ENCODE results near the gene THSD4. TPM values are rescaled to one million over a fixed set of nuclear protein-coding genes. Genes with fewer than 3 reads are reported as not detected.
A peak's percentile ranks its signal among the peaks of the same experiment; 100 is the strongest.
"Not testable (repeated sequence)": the region's sequence is repeated elsewhere in the genome, so short reads cannot be mapped to it uniquely, and the experiment has no call there.

Gene THSD4
- total RNA-seq, 1 donor from 2014 or later = 21.1 TPM

- intact Hi-C loops (cut with DNase I) = no loop called here
- ATAC-seq = no peak
- no peak for DNase-seq (ENCODE audit: low spot score)
Observed at GRCh38 chr15:71117714-71118305, 2.5 kb downstream of the THSD4 start.

GRCh38 chr15:71118345-71118744, 3.1 kb downstream of the THSD4 start:
- intact Hi-C loops (cut with DNase I) = no loop called here
- DNase-seq (ENCODE audit: low spot score) (no peak), ATAC-seq (no peak)

- intact Hi-C loops (cut with DNase I) = no loop called here
- ATAC-seq (no peak), DNase-seq (ENCODE audit: low spot score) (no peak)
Observed at GRCh38 chr15:71118881-71119632, 3.8 kb downstream of the THSD4 start.

- DNase-seq (ENCODE audit: low spot score) (no peak), ATAC-seq (no peak)
- intact Hi-C loops (cut with DNase I) = no loop called here
Observed at GRCh38 chr15:71120428-71120944, 5.2 kb downstream of the THSD4 start.

GRCh38 chr15:71121442-71121841, 6.2 kb downstream of the THSD4 start:
- ATAC-seq (no peak), DNase-seq (ENCODE audit: low spot score) (no peak)
- intact Hi-C loops (cut with DNase I) = no loop called here

GRCh38 chr15:71124937-71125790, 9.9 kb downstream of the THSD4 start:
- intact Hi-C loops (cut with DNase I) = no loop called here
- ATAC-seq (peak; percentile 55), DNase-seq (ENCODE audit: low spot score) (no peak)

GRCh38 chr15:71125831-71126450, 10.7 kb downstream of the THSD4 start:
- DNase-seq (ENCODE audit: low spot score) = no peak
- intact Hi-C loops (cut with DNase I) = no loop called here
- ATAC-seq = no peak

GRCh38 chr15:71127083-71127482, 11.8 kb downstream of the THSD4 start:
- intact Hi-C loops (cut with DNase I) = no loop called here
- DNase-seq (ENCODE audit: low spot score) (no peak), ATAC-seq (no peak)

- DNase-seq (ENCODE audit: low spot score); intact Hi-C loops (cut with DNase I); ATAC-seq: not testable (repeated sequence)
Observed at GRCh38 chr15:71128159-71128558, 12.9 kb downstream of the THSD4 start.

- intact Hi-C loops (cut with DNase I) = no loop called here
- DNase-seq (ENCODE audit: low spot score) (no peak), ATAC-seq (no peak)
Observed at GRCh38 chr15:71128939-71129562, 13.8 kb downstream of the THSD4 start.

GRCh38 chr15:71129669-71130068, 14.4 kb downstream of the THSD4 start:
- DNase-seq (ENCODE audit: low spot score) (no peak), ATAC-seq (no peak)
- intact Hi-C loops (cut with DNase I) = no loop called here

- no peak for DNase-seq (ENCODE audit: low spot score)
- no peak for ATAC-seq
- intact Hi-C loops (cut with DNase I) = no loop called here
Observed at GRCh38 chr15:71131601-71132362, 16.5 kb downstream of the THSD4 start.

GRCh38 chr15:71133747-71134472, 18.6 kb downstream of the THSD4 start:
- no peak for ATAC-seq
- intact Hi-C loops (cut with DNase I) = no loop called here

GRCh38 chr15:71136159-71136783, 21.0 kb downstream of the THSD4 start:
- ATAC-seq = peak; percentile 64
- DNase-seq (ENCODE audit: low spot score) = no peak
- intact Hi-C loops (cut with DNase I) = no loop called here

More at GRCh38 chr15:71133747-71134472, 18.6 kb downstream of the THSD4 start:
- DNase-seq (ENCODE audit: low spot score) = no peak

- DNase-seq (ENCODE audit: low spot score) (no peak), ATAC-seq (peak; percentile 79)
- intact Hi-C loops (cut with DNase I) = no loop called here
Observed at GRCh38 chr15:71136793-71137518, 21.7 kb downstream of the THSD4 start.

GRCh38 chr15:71138473-71138872, 23.2 kb downstream of the THSD4 start:
- DNase-seq (ENCODE audit: low spot score) (no peak), ATAC-seq (no peak)
- intact Hi-C loops (cut with DNase I) = no loop called here
